SKM-1 (cell line): ENCODE results near the gene TK2.
"Not testable (repeated sequence)": the region's sequence is repeated elsewhere in the genome, so short reads cannot be mapped to it uniquely, and the experiment has no call there.

Experiments used
- DNase-seq: peaks from one replicate; lab custom pipeline; 2025; ENCODE audit not compliant: unreplicated experiment; lab: John Stamatoyannopoulos, UW

The TK2 gene

DNA sequence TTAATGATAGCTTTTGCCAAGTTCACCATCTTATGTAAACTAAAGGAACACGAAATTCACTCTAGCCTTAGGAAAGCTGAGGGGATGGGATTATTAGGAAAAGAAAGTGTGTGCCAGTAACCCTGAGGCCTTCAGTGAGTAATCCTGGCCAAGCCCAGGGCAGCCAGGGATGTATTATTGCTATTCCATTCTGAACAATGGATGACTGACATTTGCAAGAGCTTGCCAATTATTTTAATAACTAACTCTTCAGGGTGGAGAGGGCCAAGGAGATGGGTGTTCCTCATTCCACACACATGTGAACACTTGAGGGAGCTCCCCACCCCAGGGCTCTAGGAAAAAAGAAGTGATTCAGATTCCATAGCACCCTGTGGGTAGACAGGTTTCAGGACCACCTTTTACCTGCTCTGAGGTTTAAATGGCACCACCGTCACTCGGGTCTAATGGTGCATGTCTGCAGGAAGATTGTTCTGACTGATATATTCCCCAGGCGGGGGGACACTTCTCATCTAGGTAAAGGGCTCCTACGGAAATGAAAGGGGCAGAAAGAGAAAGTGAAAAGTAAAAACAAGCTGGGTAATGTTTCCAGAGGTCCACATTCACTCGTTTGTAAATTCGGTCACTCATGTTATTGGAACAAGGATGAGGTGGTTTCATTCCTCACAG, 41.5 kb downstream of the TK2 start:
- no peak for DNase-seq

DNA sequence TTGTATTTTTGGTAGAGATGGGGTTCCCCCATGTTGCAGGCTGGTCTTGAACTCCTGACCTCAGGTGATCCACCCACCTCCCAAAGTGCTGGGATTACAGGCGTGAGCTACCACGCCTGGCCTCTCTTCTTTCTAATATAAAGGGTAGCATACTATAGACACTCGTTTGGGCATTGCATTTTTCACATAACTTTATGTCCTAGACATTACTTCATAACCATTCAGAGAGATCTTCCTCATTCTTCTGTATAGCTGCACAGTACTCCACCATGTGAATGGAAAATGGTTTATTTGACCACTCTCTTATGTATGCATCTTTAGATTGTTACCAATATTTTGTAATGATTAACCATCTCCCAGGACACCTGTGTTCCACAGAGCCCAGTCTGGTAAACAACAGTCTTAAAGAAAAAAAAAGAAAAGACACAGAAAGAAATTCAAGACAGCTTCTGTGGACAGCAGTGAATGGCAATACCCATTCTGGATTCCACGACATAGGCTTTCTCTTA, 42.1 kb downstream of the TK2 start:
- no peak for DNase-seq

DNA sequence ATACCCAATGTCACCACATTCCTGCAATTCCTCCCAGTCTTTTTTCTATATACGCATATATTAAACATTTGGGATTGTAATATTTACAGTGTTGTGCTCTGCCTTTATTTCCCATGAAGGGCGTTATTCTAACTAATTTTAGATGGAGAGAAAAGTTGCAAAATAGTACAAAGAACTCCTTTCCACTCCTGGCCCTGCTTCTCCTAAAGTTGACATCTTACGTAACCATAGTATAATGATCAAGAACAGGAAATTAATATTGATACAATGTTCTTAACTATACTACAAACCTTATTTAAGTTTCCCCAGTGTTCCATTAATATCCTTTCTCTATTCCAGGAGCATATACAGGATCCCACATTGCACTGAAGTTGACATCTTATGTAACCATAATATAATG, 46.3 kb downstream of the TK2 start:
- DNase-seq, result no peak

DNA sequence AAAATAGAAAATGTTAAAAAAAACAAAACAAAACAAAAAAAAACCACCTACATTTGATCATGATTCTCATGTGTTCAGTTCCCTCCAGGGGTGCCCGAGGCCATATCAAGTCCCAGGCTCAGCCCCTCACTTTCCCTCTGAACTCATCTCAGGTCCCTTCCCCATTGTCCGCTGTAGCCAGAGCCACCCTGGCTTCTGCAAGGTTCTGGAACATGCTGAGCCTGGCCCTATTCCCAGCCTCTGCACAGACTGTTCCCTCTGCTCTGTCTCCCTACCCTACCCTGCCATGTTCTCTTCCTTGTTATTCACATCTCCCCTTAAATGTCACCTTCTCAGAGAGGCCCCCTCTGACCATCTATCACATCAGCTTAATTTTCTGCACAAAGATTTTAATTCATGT, 46.9 kb downstream of the TK2 start:
- DNase-seq, result no peak

DNA sequence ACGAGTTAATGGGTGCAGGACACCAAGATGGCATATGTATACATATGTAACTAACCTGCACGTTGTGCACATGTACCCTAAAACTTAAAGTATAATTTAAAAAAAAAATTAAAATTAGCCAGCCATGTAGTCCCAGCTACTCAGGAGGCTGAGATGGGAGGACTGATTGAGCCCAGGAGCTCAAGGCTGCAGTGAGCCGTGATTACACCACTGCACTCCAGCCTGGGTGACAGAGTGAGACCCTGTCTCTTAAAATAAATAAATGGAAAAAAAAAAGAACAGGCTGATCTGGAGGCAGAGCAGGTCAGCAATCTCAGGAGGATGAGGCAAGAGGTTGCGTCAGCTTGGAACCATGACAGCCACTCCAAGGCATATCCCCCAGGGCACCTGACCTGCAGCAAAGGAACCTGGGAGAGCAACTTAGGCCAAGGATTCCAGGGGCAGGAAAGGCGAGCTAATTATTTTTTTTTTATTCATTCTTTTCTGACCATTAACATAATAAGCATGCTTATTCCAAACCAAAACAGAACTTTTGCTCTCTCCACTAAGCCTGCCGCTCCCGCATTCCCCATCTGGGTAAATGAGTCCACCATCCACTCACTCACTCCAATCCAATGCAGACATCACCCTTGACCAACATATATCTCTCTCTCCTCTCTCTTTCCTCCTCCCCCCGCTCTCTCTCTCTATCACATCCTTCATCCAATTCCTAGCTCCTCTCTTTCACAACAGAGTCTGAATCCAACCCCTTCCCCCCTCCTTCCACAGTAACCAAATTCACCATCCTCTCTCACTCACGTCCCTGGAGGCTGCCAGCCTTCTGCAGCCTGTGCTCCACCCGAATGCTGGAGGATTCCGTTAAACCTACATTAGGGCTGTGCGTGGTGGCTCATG, 47.7 kb downstream of the TK2 start:
- DNase-seq, result no peak

DNA sequence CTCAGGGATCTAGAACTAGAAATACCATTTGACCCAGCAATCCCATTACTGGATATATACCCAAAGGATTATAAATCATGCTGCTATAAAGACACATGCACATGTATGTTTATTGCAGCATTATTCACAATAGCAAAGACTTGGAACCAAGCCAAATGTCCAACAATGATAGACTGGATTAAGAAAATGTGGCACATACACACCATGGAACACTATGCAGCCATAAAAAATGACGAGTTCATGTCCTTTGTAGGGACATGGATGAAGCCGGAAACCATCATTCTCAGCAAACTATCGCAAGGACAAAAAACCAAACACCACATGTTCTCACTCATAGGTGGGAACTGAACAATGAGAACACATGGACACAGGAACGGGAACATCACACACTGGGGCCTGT, 48.4 kb downstream of the TK2 start:
- DNase-seq, result not testable (repeated sequence)

DNA sequence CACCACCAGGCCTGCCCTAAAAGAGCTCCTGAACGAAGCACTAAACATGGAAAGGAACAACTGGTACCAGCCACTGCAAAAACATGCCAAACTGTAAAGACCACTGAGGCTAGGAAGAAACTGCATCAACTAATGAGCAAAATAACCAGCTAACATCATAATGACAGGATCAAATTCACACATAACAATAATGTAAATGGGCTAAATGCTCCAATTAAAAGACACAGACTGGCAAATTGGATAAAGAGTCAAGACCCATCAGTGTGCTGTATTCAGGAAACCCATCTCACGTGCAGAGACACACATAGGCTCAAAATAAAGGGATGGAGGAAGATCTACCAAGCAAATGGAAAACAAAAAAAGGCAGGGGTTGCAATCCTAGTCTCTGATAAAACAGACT, 52.0 kb downstream of the TK2 start:
- DNase-seq, result not testable (repeated sequence)

DNA sequence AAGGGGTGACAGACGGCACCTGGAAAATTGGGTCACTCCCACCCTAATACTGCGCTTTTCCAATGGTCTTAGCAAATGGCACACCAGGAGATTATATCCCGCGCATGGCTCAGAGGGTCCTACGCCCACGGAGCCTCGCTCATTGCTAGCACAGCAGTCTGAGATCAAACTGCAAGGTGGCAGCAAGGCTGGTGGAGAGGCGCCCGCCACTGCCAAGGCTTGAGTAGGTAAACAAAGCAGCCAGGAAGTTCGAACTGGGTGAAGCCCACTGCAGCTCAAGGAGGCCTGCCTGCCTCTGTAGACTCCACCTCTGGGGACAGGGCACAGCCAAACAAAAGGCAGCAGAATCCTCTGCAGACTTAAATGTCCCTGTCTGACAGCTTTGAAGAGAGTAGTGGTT, 53.7 kb downstream of the TK2 start:
- DNase-seq, result not testable (repeated sequence)

DNA sequence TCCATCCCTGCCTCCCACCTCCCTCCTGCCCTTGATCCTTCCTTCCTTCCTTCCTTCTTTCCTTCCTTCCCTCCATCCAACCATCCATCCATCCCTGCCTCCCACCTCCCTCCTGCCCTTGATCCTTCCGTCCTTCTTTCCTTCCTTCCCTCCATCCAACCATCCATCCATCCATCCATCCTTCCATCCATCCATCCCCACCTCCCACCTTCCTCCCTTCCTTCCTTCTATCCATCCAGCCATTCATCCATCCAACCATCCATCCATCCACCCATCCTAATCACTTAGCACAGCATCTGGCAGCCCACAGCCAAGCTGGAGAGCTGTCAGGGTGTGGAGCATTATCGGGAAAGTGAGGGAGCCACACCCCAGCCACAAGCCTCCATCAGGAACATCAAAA, 54.5 kb downstream of the TK2 start:
- DNase-seq, result no peak

DNA sequence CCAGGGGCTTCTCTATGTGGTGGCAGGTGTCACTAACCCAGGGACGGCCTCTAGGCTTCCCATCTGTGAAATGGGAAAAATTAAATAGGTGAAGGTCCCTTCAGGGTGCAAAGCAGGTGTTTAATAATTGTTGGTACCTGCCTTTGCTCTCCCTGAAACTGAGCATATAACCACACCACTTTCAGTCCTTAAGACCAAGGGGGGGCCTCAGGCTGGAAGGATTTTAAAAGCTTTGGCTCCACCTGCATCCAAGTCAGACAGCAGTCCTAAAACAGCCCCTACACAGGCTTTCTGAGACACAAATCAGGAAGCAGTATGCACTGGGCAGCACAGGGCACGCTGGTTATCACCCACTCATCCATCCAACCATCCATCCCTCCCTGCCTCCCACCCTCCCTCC, 55.0 kb downstream of the TK2 start:
- DNase-seq, result no peak

DNA sequence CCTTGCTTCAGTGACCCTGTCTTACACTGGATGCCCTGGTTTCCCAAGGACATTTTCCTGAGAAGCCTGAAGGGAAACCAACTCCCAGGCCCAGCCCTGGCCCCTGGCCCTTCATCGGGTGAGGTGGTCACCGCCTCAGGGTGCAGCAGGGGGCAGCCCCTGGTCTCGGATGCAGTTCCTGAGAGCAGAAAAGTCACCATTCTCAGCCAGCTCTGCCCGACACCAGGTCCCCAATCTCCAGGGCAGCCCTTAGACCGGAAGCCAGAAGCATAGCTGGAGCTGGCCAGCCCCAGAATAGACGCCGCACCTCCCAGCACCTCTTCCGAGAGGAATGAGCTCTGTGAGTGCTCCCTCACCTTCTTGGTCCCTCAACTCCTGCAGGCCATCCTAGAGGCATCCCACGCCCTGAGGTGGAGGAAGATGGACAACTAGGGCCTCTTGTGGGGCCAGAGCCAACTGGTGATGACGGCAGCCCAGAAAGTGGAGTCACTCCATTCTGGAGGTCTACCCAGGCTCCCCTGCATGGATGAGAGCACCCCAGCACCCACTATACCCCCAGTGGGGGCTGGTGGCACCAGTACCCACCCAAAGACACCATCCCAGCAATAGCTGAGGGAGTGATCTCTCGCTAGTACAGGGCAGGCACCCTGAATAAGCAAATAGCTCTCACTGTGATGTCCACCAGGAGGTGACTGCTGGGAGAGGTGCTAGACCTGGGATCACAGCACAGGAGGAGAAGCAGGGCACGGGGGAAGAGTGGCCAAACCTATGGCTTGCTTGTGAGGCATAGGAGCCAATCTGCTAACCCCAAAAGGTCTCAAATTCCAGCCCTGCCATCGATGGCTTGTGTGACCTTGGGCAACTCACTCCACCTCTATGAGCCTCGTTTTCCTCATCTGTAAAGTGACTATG, 56.2 kb downstream of the TK2 start:
- DNase-seq, result no peak

DNA sequence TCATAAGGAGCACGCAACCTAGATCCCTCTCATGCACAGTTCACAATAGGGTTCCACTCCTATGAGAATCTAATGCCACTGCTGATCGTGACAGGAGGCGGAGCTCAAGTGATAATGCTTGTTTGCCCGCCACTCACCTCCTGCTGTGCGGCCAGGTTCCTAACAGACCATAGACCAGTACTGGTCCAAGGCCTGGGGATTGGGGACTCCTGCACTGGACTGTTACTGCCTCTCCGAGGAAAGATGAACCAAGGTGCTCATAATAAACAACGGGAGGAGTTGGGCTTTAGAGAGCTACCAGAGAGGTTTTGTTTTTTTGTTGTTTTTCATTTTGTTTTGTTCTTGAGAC, 58.2 kb downstream of the TK2 start:
- no peak for DNase-seq

DNA sequence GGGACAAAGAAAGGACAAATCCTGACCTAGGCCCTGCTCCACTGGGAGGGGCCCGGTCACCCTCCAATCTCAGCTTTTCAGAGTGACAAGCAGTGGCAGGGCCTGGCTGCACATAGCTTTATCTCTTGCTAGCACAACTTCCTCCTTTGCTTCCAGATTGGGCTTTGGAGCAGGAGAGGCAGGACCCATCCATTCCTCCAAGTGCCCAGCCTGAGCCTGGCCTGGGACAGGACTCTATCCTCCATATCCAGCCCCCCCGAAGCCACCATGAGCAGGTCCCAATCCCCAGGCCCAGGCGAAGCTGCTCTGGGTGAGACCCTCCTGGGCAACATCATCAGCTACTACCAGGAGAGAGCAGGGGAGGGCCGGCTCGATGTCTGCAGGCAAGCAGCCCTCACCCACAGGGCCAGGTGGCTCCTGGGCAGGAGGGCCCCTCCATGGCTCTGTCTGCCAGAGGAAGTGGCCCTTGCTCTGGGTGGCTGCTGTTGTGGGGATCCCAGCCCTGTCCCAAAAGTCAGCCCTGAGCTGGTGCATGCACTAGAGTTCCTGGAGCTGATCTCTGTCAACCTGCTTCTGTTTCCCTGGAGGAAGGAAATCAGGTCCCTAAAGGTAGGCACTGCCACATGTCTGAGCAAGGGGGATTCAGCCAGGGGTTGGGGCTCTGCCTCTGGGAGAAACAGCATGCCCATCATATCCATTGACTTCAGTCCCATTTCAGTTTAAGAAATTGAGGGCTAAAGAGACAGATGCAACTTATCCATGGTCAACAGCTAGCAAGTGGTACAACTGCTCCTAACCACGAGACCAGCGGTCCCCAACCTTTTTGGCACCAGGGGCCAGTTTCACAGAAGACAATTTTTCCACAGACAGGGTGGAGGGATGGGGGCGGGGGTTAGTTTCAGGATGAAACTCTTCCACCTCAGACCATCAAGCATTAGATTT, 58.9 kb downstream of the TK2 start:
- no peak for DNase-seq

DNA sequence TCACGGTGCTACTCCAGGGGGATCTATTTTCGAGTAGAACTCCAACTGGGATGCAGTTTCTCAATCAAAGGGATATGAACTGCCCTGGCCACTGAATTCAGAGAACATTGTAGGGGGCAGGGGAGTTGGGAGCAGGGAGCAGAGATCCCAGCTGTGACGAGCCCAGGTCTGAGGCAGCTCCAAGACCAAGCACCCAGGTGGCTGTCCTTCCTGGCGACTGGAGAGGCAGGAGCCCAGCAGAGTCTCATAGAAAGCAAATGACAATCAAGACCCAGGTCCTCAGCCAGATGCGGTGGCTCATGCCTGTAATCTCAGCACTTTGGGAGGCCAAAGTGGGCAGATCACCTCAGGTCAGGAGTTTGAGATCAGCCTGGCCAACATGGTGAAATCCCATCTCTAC, 60.1 kb downstream of the TK2 start:
- no peak for DNase-seq

DNA sequence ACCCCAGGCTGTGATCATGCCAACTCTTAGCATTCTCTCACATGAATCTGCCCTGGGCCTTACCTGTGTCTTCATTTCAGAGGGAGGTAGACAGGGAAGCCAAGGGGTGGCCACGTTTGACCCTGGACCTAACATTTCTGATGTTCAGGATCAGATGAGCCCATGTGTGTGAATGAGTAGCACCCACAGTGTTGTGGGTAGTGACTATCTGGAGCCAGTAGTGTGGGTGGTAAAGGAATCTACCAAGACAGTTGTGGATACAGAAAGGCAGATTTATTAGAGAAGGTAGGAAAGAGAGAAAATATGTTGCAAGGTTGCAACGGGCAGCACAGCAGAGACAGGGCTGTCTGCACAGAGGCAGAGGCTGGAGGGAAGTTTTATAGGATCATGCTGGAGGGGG, 60.5 kb downstream of the TK2 start:
- no peak for DNase-seq

DNA sequence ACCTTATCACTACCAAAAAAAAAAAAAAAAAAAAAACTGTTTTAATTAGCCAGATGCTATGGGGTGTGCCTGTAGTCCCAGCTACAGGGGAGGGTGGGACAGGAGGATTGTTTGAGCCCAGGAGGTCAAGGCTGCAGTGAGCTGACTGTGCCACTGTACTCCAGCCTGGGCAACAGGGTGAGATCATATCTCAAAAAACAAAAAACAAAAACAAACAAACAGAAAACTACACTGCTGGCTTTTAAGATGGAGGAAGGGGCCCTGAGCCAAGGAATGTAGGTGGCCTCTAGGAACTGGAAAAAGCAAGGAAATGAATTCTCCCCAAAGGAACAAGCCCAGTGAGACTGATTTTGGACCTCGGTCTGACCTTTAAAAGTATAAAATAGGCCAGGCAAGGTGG, 61.4 kb downstream of the TK2 start:
- DNase-seq, result no peak

DNA sequence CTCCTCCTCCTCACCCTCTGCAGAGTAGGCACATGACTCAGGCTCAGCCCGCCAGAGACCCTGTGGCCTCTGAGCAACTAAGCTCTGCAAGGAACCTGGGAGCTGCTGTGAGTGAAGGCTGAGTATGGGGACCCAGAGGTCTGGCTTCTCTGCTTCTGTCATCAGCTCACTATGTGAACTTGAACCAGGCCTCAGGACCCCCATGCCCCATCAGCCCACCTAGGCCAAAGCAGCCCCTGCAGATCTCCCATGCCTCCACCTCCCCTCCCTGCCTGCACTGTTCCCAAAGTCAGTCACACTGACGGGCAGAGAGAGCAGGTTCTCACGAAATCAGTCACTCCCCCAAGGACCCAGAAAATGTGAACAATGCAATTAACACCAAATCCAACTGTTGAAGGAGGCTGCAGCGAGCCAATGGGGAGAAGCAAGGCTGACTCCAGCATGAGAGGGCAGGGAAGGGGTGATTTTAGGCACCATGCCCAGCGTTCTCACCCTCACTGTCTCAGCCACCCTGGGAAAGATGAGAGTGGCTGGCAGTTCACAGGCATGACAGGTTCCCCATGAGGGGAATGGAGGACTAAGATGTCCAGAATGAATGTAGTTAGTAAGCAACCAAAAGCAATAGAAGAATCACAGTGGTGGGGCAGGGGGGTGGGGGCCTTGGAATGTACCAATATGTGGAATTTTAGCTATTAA, 62.2 kb downstream of the TK2 start:
- DNase-seq, result no peak

DNA sequence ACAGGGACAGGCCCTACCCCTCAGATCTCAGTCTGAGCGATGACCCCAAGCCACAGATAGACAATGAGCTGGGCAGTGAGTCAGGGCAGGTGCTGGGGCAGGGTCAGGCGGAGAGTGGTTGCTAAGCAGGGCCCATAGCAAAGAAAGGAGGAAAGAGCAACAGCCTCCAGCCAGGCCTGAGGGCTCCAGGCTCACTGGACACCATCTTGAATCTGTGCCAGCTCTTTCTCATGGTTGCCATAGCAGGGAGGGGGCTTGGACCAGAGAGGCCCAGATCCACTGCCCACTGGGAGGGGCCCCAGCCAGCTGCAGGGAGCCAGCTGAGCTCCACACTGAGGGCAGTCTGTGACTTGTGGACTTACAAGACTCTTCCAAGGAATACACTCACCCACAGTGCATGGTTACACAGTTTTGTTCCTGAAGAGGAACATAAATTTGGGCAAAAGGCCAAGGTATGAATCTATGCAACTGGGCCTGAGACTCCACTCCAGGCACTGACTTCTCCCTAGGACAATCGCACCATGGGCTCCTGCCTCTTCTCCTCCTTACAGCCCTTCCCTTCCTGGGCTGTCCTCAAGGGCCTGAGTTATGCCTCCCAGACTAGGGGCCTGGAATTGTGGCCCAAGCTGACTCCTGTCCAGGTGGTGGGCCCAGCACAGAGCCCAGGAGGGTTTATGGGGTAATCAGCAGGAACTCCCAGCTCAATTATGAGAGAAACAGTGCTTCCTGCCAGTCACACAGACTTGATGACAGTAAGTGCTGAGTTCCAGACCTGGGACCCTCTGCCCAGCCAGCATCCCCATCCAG, 62.9 kb downstream of the TK2 start:
- no peak for DNase-seq

DNA sequence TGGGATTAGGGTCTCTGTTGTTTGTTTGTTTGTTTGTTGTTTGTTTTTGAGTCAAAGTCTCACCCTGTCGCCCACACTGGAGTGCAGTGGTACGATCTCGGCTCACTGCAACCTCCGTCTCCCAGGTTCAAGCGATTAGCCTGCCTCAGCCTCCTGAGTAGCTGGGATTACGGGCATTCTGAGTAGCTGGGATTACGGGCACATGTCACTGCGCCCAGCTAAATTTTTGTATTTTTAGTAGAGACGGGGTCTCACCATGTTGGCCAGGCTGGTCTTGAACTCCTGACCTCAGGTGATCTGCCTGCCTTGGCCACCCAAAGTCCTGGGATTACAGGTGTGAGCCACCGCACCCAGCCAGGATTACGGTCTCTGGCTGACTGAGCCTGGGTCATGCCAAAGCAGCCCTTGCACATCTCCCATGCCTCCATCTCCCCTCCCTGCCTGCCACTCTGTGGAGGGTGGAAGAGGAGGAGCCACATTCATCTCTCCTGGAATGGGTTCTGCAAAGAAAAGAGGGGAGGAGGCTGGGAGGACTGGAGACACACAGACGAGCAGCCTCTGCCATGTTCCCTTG, 63.6 kb downstream of the TK2 start:
- no peak for DNase-seq
